ENCODE data around the gene KBTBD8.

Gene KBTBD8

GRCh38 chr3:66997560-66998112 is 471 bp upstream of the KBTBD8 start:
- no peak overlapping the region for H3K27ac ChIP-seq
- peak; percentile 10 for DNase-seq
- H3K4me3 ChIP-seq (ENCODE audit: low read depth, low read length): peak overlapping the region; percentile 43
- no peaks in the 10 kb centered on the region for H3K36me3 ChIP-seq
- H3K9me3 ChIP-seq (ENCODE audit: severe bottlenecking): no peaks in the 10 kb centered on the region
- no peaks in the 10 kb centered on the region for H3K27me3 ChIP-seq (ENCODE audit: insufficient read depth, low read depth, severe bottlenecking)
- TF ChIP-seq, protein P1, sequence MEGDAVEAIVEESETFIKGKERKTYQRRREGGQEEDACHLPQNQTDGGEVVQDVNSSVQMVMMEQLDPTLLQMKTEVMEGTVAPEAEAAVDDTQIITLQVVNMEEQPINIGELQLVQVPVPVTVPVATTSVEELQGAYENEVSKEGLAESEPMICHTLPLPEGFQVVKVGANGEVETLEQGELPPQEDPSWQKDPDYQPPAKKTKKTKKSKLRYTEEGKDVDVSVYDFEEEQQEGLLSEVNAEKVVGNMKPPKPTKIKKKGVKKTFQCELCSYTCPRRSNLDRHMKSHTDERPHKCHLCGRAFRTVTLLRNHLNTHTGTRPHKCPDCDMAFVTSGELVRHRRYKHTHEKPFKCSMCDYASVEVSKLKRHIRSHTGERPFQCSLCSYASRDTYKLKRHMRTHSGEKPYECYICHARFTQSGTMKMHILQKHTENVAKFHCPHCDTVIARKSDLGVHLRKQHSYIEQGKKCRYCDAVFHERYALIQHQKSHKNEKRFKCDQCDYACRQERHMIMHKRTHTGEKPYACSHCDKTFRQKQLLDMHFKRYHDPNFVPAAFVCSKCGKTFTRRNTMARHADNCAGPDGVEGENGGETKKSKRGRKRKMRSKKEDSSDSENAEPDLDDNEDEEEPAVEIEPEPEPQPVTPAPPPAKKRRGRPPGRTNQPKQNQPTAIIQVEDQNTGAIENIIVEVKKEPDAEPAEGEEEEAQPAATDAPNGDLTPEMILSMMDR (IDR thresholded peaks at IDR 0.05; ENCODE audit: low read depth, low read length): no peak

GRCh38 chr3:66998904-66999235 is 763 bp downstream of the KBTBD8 start:
- no peak for DNase-seq
- no peaks in the 10 kb centered on the region for H3K27me3 ChIP-seq (ENCODE audit: insufficient read depth, low read depth, severe bottlenecking)
- peak overlapping the region; percentile 64 for H3K4me3 ChIP-seq (ENCODE audit: low read depth, low read length)
- no peaks in the 10 kb centered on the region for H3K9me3 ChIP-seq (ENCODE audit: severe bottlenecking)
- TF ChIP-seq, protein P1 (IDR thresholded peaks at IDR 0.05; ENCODE audit: low read depth, low read length): no peak
- H3K36me3 ChIP-seq: peaks cover 5% of the 10 kb centered on the region; the same call in 1 of the 2 replicates
- H3K27ac ChIP-seq: no peak overlapping the region

DNA sequence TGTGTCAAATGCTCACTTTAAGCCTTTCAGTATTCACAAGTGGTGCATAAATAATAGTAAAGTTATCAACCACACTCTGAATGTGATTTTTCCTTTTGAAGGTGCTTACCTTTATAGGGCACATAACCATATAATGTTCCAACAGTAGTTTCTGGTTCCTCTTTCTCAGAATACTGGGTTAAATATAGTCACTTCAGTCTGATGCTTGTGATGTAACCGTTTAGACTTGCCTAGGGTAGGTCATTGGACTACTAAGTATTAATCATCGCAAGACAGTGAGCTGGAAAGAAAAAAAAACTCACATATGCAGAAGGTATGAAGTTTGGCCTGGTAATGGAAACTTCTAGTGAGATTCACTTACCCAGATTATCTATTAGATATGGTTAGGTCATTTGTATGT is 1.9 kb downstream of the KBTBD8 start:
- peaks cover 5% of the 10 kb centered on the region; the same call in 1 of the 2 replicates for H3K36me3 ChIP-seq
- H3K9me3 ChIP-seq (ENCODE audit: severe bottlenecking): no peaks in the 10 kb centered on the region
- TF ChIP-seq, protein P1 (IDR thresholded peaks at IDR 0.05; ENCODE audit: low read depth, low read length): no peak
- no peak for DNase-seq
- no peaks in the 10 kb centered on the region for H3K27me3 ChIP-seq (ENCODE audit: insufficient read depth, low read depth, severe bottlenecking)
- H3K4me3 ChIP-seq (ENCODE audit: low read depth, low read length): no peak overlapping the region
- no peak overlapping the region for H3K27ac ChIP-seq

DNA sequence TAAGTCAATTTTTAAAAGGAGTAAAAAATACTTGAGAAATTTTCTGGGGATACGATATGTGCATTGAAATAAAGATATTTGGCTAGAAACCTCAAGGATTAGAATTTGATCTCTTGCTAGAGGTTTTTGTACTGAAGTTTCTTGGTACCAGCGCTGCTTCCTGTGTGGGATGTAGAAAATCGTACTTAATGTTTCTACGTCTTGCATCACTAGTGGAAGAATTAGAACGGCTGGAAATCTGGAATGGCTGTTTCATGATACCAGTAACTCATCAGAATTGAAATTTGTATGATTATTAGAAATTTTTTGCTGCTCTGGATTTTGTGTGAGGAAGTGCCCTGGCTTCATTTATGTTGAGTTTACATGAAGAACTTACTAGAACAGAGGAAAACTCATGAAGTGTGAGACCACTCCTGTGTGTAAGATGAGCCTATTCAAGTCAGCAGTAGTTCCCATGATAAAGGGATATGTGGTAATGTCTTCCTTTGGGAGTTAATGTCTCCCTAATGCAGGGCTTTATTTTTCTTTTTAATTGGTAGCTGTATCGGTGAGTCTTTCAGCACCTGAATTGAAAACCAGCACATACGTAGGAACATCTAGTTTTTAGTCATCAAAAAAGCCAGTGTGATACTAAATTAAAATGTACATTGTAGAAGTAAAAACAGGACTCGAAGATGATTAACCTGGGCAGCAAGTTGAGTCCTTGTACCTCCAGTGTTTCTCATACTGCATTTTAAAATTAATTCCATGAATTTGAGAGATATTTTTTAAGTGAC is 3.2 kb downstream of the KBTBD8 start:
- H3K4me3 ChIP-seq (ENCODE audit: low read depth, low read length): no peak overlapping the region
- no peaks in the 10 kb centered on the region for H3K9me3 ChIP-seq (ENCODE audit: severe bottlenecking)
- H3K36me3 ChIP-seq: peaks cover 5% of the 10 kb centered on the region; the same call in 1 of the 2 replicates
- no peaks in the 10 kb centered on the region for H3K27me3 ChIP-seq (ENCODE audit: insufficient read depth, low read depth, severe bottlenecking)
- DNase-seq: no peak
- TF ChIP-seq, protein P1 (IDR thresholded peaks at IDR 0.05; ENCODE audit: low read depth, low read length): no peak
- H3K27ac ChIP-seq: no peak overlapping the region

GRCh38 chr3:67005974-67006373 is 7.9 kb downstream of the KBTBD8 start:
- Histone ChIP-seq H3K27ac (no peak overlapping the region), H3K36me3 (peaks cover 5% of the 10 kb centered on the region), H3K27me3 (ENCODE audit: insufficient read depth, low read depth, severe bottlenecking) (no peaks in the 10 kb centered on the region), H3K9me3 (ENCODE audit: severe bottlenecking) (no peaks in the 10 kb centered on the region), H3K4me3 (ENCODE audit: low read depth, low read length) (no peak overlapping the region)
- no peak for DNase-seq
- TF ChIP-seq, protein P1 (IDR thresholded peaks at IDR 0.05; ENCODE audit: low read depth, low read length): no peak

Data from WERI-Rb-1 (cell line).